ENCODE results near the gene TLDC2.

GRCh38 chr20:36883977-36884535 lies 8.1 kb downstream of the TLDC2 start:
- TF ChIP-seq EZH2 (IDR thresholded peaks at IDR 0.05; ENCODE audit: insufficient read depth, poor library complexity, severe bottlenecking) (no peak), EZH2phosphoT487 (IDR thresholded peaks at IDR 0.05; ENCODE audit: insufficient read depth, low read depth) (no peak)

Data from GM23248 (cell line).